Measurements from ENCODE around the gene SORCS1.
"Not testable (repeated sequence)": the region's sequence is repeated elsewhere in the genome, so short reads cannot be mapped to it uniquely, and the experiment has no call there.

SORCS1 gene

GRCh38 chr10:106938513-106938912, 226.0 kb downstream of the SORCS1 start:
- DNase-seq = no peak

GRCh38 chr10:106935978-106936451, 228.5 kb downstream of the SORCS1 start:
- no peak for DNase-seq

- no peak for DNase-seq
Measured at GRCh38 chr10:106931853-106932249, 232.7 kb downstream of the SORCS1 start.

GRCh38 chr10:106931159-106931852, 233.2 kb downstream of the SORCS1 start:
- DNase-seq = no peak

- no peak for DNase-seq
Measured at GRCh38 chr10:106930751-106931150, 233.8 kb downstream of the SORCS1 start.

GRCh38 chr10:106929291-106929895, 235.1 kb downstream of the SORCS1 start:
- DNase-seq = no peak

- DNase-seq = not testable (repeated sequence)
Measured at GRCh38 chr10:106928151-106928550, 236.4 kb downstream of the SORCS1 start.

- DNase-seq = no peak
Measured at GRCh38 chr10:106925191-106925590, 239.3 kb downstream of the SORCS1 start.

GRCh38 chr10:106920538-106920937, 244.0 kb downstream of the SORCS1 start:
- no peak for DNase-seq

- DNase-seq = no peak
Measured at GRCh38 chr10:106919871-106920282, 244.6 kb downstream of the SORCS1 start.

- no peak for DNase-seq
Measured at GRCh38 chr10:106917452-106918055, 247.0 kb downstream of the SORCS1 start.

- DNase-seq = no peak
Measured at GRCh38 chr10:106914016-106914415, 250.5 kb downstream of the SORCS1 start.

- no peak for DNase-seq
Measured at GRCh38 chr10:106913348-106913747, 251.2 kb downstream of the SORCS1 start.

GRCh38 chr10:106911096-106911495, 253.4 kb downstream of the SORCS1 start:
- DNase-seq = no peak

GRCh38 chr10:106910666-106911065, 253.8 kb downstream of the SORCS1 start:
- no peak for DNase-seq

GRCh38 chr10:106908225-106908624, 256.3 kb downstream of the SORCS1 start:
- no peak for DNase-seq

- DNase-seq = no peak
Measured at GRCh38 chr10:106904209-106904608, 260.3 kb downstream of the SORCS1 start.

- DNase-seq = no peak
Measured at GRCh38 chr10:106903180-106903579, 261.3 kb downstream of the SORCS1 start.

- no peak for DNase-seq
Measured at GRCh38 chr10:106900016-106900652, 264.4 kb downstream of the SORCS1 start.

GRCh38 chr10:106898446-106898845, 266.1 kb downstream of the SORCS1 start:
- no peak for DNase-seq

GRCh38 chr10:106897719-106898118, 266.8 kb downstream of the SORCS1 start:
- no peak for DNase-seq

- DNase-seq = no peak
Measured at GRCh38 chr10:106894692-106895091, 269.8 kb downstream of the SORCS1 start.

GRCh38 chr10:106877574-106877973, 286.9 kb downstream of the SORCS1 start:
- no peak for DNase-seq

- DNase-seq = no peak
Measured at GRCh38 chr10:106874604-106874889, 290.0 kb downstream of the SORCS1 start.
